SK-N-SH (cell line): ENCODE results near the gene RBBP8NL. TPM values are rescaled to one million over a fixed set of nuclear protein-coding genes. Genes with fewer than 3 reads are reported as not detected.

Experiments
- CTCF ChIA-PET: fragments of 300-600, 350-600 bp; formaldehyde crosslinking; extraction: SDS; loops from one replicate; lab custom pipeline; 2021; lab: Yijun Ruan, JAX
- POLR2A ChIA-PET: fragments of 350-600 bp; sonication (Branson Sonifier 250); formaldehyde crosslinking; extraction: SDS; loops from one replicate; lab custom pipeline; 2020; ENCODE audit warnings: antibody characterized with exemption, inconsistent platforms; lab: Yijun Ruan, JAX
- DNase-seq: peaks from one replicate; pipeline ENCODE4 v3.0.0; 2012
- H2AFZ ChIP-seq: fragments of 200-600 bp; sonication (generic); 2 replicates; pipeline ENCODE4 v1.8.1; 2016; ENCODE audit warnings: antibody characterized with exemption, mild to moderate bottlenecking, low read depth
- H3F3A ChIP-seq: fragments of 200-600 bp; sonication (generic); replicated peaks from 2 replicates; pipeline ENCODE3; 2016; ENCODE audit warnings: antibody characterized with exemption, mild to moderate bottlenecking; ENCODE audit not compliant: insufficient read depth
- H3K27ac ChIP-seq, 2 experiments: fragments of 200-500 bp in 1 of 2; fragments of 200-600 bp in 1 of 2; sonication (Bioruptor generic) in 1 of 2; sonication (generic), shearing (Covaris generic) in 1 of 2; 2 replicates each; pipeline versions ENCODE4 v1.5.1 to v1.6.1; 2014 to 2016; ENCODE audit warnings: low read depth in 2 of 2, inconsistent platforms in 1 of 2, low read length in 1 of 2, mild to moderate bottlenecking in 1 of 2, mixed read lengths in 1 of 2
- H3K27me3 ChIP-seq: fragments of 200-600 bp; sonication (generic), shearing (Covaris generic); 2 replicates; pipeline ENCODE4 v1.6.1; 2016; ENCODE audit warnings: mixed run types; ENCODE audit not compliant: insufficient read depth
- H3K36me3 ChIP-seq, 2 experiments: fragments of 200-500 bp in 1 of 2; fragments of 200-600 bp in 1 of 2; sonication (Bioruptor generic) in 1 of 2; sonication (generic) in 1 of 2; replicated peaks in 1 of 2; 2 replicates each; pipeline versions ENCODE3 to v1.5.1; 2014 to 2016; ENCODE audit warnings: low read length in 1 of 2, mild to moderate bottlenecking in 1 of 2; ENCODE audit not compliant: insufficient read depth in 2 of 2, control insufficient read depth in 1 of 2
- H3K4me1 ChIP-seq, 2 experiments: fragments of 200-500 bp in 1 of 2; fragments of 200-600 bp in 1 of 2; sonication (Bioruptor generic) in 1 of 2; sonication (generic), shearing (Covaris generic) in 1 of 2; 2 replicates each; pipeline versions ENCODE4 v1.5.1 to v1.6.1; 2014 to 2016; ENCODE audit warnings: low read depth in 1 of 2, low read length in 1 of 2, mixed run types in 1 of 2; ENCODE audit not compliant: insufficient read depth in 2 of 2, control insufficient read depth in 1 of 2
- H3K4me2 ChIP-seq: fragments of 200-600 bp; sonication (generic), shearing (Covaris generic); 2 replicates; pipeline ENCODE4 v1.6.1; 2017; ENCODE audit warnings: mixed run types
- H3K4me3 ChIP-seq, 2 experiments: fragments of 200-500 bp in 1 of 2; fragments of 200-600 bp in 1 of 2; sonication (Bioruptor generic) in 1 of 2; sonication (generic), shearing (Covaris generic) in 1 of 2; 2 replicates each; pipeline versions ENCODE4 v1.5.1 to v1.8.1; 2014 to 2016; ENCODE audit warnings: low read depth in 2 of 2, inconsistent platforms in 1 of 2, low read length in 1 of 2, mild to moderate bottlenecking in 1 of 2, mixed read lengths in 1 of 2, moderate library complexity in 1 of 2
- H3K79me2 ChIP-seq: fragments of 200-600 bp; sonication (generic); 2 replicates; pipeline ENCODE4 v1.8.1; 2017; ENCODE audit warnings: mild to moderate bottlenecking; ENCODE audit not compliant: insufficient read depth
- H3K9ac ChIP-seq: fragments of 200-600 bp; sonication (generic); 2 replicates; pipeline ENCODE4 v1.6.1; 2017; ENCODE audit warnings: mixed run types
- H3K9me2 ChIP-seq: fragments of 200-600 bp; sonication (generic); 2 replicates; pipeline ENCODE4 v1.6.1; 2017; ENCODE audit warnings: mixed run types
- H3K9me3 ChIP-seq: fragments of 200-600 bp; sonication (generic); 2 replicates; pipeline ENCODE4 v1.6.1; 2017; ENCODE audit warnings: mixed run types, mild to moderate bottlenecking, moderate library complexity
- H4K20me1 ChIP-seq: fragments of 200-600 bp; sonication (generic); 2 replicates; pipeline ENCODE4 v1.6.1; 2017; ENCODE audit warnings: mild to moderate bottlenecking, mixed run types; ENCODE audit not compliant: insufficient read depth
- FOSL2 ChIP-seq: IDR thresholded peaks from 2 replicates; pipeline ENCODE4 v1.4.0; 2012; ENCODE audit warnings: low read depth, mild to moderate bottlenecking, moderate library complexity, borderline replicate concordance
- MEF2A ChIP-seq: IDR thresholded peaks from 2 replicates; pipeline ENCODE4 v1.4.0; 2012; ENCODE audit warnings: low read depth, borderline replicate concordance
- RXRA ChIP-seq: IDR thresholded peaks from 2 replicates; pipeline ENCODE4 v1.4.0; 2012; ENCODE audit warnings: low read depth, mild to moderate bottlenecking, borderline replicate concordance
- SMC3 ChIP-seq: IDR thresholded peaks from 2 replicates; pipeline ENCODE4 v1.6.1; 2012; ENCODE audit warnings: low read depth, low read length, improper control_type of control experiment
- TCF12 ChIP-seq: IDR thresholded peaks from 2 replicates; pipeline ENCODE4 v1.4.0; 2012
- TEAD4 ChIP-seq: IDR thresholded peaks from 2 replicates; pipeline ENCODE4 v1.4.0; 2012; ENCODE audit warnings: mild to moderate bottlenecking, borderline replicate concordance; ENCODE audit not compliant: insufficient read depth
- YY1 ChIP-seq: IDR thresholded peaks from 2 replicates; pipeline ENCODE4 v1.4.0; 2012; ENCODE audit warnings: low read depth, mild to moderate bottlenecking
- WGBS: methylation state at CpG from one replicate; pipeline ENCODE4 v1.1.6; 2017; ENCODE audit warnings: low lambda C conversion rate; 5-methylcytosine and 5-hydroxymethylcytosine counted together
- polyA plus RNA-seq, 3 experiments: library from polyadenylated mRNA; depleted of rRNA; stranded (reverse); fragments of >200 nt; gene quantifications; 2 replicates each; pipeline ENCODE4 v1.2.3, GENCODE V29; 2012
- TF ChIP-seq, protein P1 (sequence below): fragments of 150-350 bp; IDR thresholded peaks from 2 replicates; pipeline ENCODE4 v1.6.1; 2016; ENCODE audit warnings: mild to moderate bottlenecking, low read depth, low read length
- TF ChIP-seq, protein P2 (sequence below): IDR thresholded peaks from 2 replicates; pipeline ENCODE4 v1.4.0; 2012; ENCODE audit warnings: low read depth, borderline replicate concordance

The RBBP8NL gene
- polyA plus RNA-seq, 1 of the 3 experiments (the other 2 are of a cell fraction): not detected

DNA sequence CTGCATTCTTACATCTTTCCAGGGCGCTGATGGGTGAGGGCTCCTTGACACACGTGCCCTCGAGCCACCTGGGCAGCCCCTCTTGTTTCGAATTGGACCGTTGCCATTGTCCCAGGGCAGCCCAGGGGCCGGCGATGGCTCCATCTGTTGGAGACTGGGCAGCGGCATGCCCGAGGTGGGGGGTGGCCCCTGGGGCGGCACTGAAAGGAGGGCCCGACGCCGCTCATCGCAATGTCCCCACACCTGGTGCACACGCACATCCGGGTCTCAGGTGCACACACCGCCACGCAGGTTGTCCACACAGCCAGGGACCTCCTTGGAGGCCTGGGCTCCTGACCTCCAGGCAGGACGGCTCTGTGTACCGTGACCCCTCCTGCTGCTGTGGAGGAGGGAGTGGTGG is 30.5 kb upstream of the RBBP8NL start:
- Histone ChIP-seq H3K9me3 (no peaks in the 10 kb centered on the region), H3F3A (no peaks in the 10 kb centered on the region), H3K79me2 (no peaks in the 10 kb centered on the region), H3K36me3 (no peaks in the 10 kb centered on the region), H3K4me2 (no peak overlapping the region), H3K27ac (no peak overlapping the region), H3K4me1 (no peaks in the 10 kb centered on the region; a peak in 1 of 4 replicates), H4K20me1 (no peaks in the 10 kb centered on the region), H3K27me3 (no peaks in the 10 kb centered on the region), H2AFZ (no peak overlapping the region), H3K9me2 (no peaks in the 10 kb centered on the region), H3K4me3 (no peak overlapping the region), H3K9ac (no peak overlapping the region)
- ChIA-PET CTCF (no interaction called here), POLR2A (no interaction called here)
- WGBS: 41% methylated on average over 11 of the region's 20 CpGs
- no peak for DNase-seq
- TF ChIP-seq, protein P1, sequence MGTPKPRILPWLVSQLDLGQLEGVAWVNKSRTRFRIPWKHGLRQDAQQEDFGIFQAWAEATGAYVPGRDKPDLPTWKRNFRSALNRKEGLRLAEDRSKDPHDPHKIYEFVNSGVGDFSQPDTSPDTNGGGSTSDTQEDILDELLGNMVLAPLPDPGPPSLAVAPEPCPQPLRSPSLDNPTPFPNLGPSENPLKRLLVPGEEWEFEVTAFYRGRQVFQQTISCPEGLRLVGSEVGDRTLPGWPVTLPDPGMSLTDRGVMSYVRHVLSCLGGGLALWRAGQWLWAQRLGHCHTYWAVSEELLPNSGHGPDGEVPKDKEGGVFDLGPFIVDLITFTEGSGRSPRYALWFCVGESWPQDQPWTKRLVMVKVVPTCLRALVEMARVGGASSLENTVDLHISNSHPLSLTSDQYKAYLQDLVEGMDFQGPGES: no peak
- TF ChIP-seq, all 33 proteins: peak for 0

DNA sequence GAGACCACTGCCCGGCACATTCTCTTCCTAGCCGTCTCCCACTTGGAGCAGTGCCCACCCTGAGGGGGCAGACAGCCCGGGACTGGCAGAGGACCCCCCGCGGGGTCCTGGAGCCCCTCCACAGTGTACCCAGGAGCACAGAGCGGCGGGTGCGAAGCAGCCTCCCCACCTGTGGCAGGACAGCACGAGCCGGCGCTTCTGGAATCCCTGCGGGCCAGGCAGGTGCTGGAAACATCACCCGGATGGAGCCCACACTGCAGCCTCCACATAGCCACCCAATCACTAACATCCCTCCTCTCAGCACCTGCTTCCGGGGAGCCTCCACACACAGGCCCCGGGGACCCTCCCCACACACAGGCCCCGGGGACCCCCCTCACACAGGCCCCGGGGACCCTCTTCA is 29.8 kb upstream of the RBBP8NL start:
- H3K4me1 ChIP-seq: no peaks in the 10 kb centered on the region; a peak in 1 of 4 replicates
- POLR2A ChIA-PET: no interaction called here
- H3K9me2 ChIP-seq: no peaks in the 10 kb centered on the region
- TF ChIP-seq RXRA (no peak), FOSL2 (no peak), TCF12 (no peak), MEF2A (no peak)
- TF ChIP-seq, protein P2, sequence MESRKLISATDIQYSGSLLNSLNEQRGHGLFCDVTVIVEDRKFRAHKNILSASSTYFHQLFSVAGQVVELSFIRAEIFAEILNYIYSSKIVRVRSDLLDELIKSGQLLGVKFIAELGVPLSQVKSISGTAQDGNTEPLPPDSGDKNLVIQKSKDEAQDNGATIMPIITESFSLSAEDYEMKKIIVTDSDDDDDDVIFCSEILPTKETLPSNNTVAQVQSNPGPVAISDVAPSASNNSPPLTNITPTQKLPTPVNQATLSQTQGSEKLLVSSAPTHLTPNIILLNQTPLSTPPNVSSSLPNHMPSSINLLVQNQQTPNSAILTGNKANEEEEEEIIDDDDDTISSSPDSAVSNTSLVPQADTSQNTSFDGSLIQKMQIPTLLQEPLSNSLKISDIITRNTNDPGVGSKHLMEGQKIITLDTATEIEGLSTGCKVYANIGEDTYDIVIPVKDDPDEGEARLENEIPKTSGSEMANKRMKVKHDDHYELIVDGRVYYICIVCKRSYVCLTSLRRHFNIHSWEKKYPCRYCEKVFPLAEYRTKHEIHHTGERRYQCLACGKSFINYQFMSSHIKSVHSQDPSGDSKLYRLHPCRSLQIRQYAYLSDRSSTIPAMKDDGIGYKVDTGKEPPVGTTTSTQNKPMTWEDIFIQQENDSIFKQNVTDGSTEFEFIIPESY: no peak
- H3K36me3 ChIP-seq: no peaks in the 10 kb centered on the region
- DNase-seq: no peak
- WGBS: 40% methylated on average over 5 of the region's 17 CpGs
- H4K20me1 ChIP-seq: no peaks in the 10 kb centered on the region
- no peaks in the 10 kb centered on the region for H3F3A ChIP-seq
- H3K4me2 ChIP-seq: no peak overlapping the region
- CTCF ChIA-PET: no interaction called here
- H3K9me3 ChIP-seq: no peaks in the 10 kb centered on the region
- no peak overlapping the region for H3K9ac ChIP-seq
- H3K27me3 ChIP-seq: no peaks in the 10 kb centered on the region
- H2AFZ ChIP-seq: no peak overlapping the region
- no peak overlapping the region for H3K4me3 ChIP-seq
- no peak overlapping the region for H3K27ac ChIP-seq
- H3K79me2 ChIP-seq: no peaks in the 10 kb centered on the region

DNA sequence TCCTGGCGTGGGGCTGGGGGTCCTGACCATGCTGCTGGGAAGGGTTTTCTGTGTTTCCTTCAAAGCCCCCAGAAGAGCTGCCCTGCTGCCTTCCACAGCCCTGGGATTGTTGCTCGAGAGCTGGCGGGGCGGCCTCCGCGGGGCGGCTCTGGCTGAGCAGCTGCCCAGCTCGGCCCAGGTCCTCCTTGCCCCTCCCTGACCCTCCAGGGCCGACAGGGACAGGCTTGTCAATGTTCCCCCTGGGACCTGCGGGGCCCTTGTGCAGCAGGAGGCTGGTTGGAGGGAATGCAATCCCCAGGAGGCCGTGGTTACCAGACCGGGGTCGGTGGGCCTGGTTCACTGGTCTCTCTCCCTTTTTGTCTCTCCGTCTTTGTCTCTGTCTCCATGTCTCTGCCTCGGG is 28.6 kb upstream of the RBBP8NL start:
- H3K27me3 ChIP-seq: no peaks in the 10 kb centered on the region
- no peaks in the 10 kb centered on the region for H3K79me2 ChIP-seq
- CTCF ChIA-PET: interaction anchor here (1.0 to 1.6 kb wide), 4 partner anchors 21 to 161 kb away, joined by 3 to 4 read pairs (median 4); no protein-coding TSS in a partner anchor

More for the DNA sequence above, 28.6 kb upstream of the RBBP8NL start:
- H3K9ac ChIP-seq: no peak overlapping the region
- POLR2A ChIA-PET: no interaction called here
- H3K9me2 ChIP-seq: no peaks in the 10 kb centered on the region
- H3F3A ChIP-seq: no peaks in the 10 kb centered on the region
- no peak overlapping the region for H3K27ac ChIP-seq
- no peaks in the 10 kb centered on the region; a peak in 1 of 4 replicates for H3K4me1 ChIP-seq
- no peak overlapping the region for H3K4me2 ChIP-seq
- H3K36me3 ChIP-seq: no peaks in the 10 kb centered on the region
- no peaks in the 10 kb centered on the region for H3K9me3 ChIP-seq
- no peaks in the 10 kb centered on the region for H4K20me1 ChIP-seq
- WGBS: 32% methylated on average over 4 of the region's 15 CpGs
- no peak for TF ChIP-seq SMC3
- TF ChIP-seq TCF12: no peak
- no peak for TF ChIP-seq MEF2A
- TF ChIP-seq YY1: no peak
- no peak for TF ChIP-seq TEAD4
- DNase-seq: no peak
- no peak overlapping the region for H2AFZ ChIP-seq
- no peak overlapping the region for H3K4me3 ChIP-seq
